ENCODE results near the gene KRTAP3-3. TPM values are rescaled to one million over a fixed set of nuclear protein-coding genes. Genes with fewer than 3 reads are reported as not detected.
"Not testable (repeated sequence)": the region's sequence is repeated elsewhere in the genome, so short reads cannot be mapped to it uniquely, and the experiment has no call there.

KRTAP3-3 gene
- total RNA-seq, result not detected
- long read RNA-seq, result 0 reads

GRCh38 chr17:40993839-40994238, at the start of gene KRTAP3-3:
KRTAP3-3 (minus strand) TSS chr17:40994164; CDS start chr17:40994097, 67 bp downstream.
- DNase-seq (no peak), ATAC-seq (no peak)
- intact Hi-C loops (cut with micrococcal nuclease), result no loop called here

- DNase-seq (no peak), ATAC-seq (no peak)
- intact Hi-C loops (cut with micrococcal nuclease), result no loop called here
These were observed 49.0 kb upstream of the KRTAP3-3 start for GRCh38 chr17:41042953-41043352.

GRCh38 chr17:41040783-41041571, 47.0 kb upstream of the KRTAP3-3 start, which contains the start of gene KRTAP1-1:
KRTAP1-1 (minus strand) TSS chr17:41041450; CDS start chr17:41041397, 53 bp downstream.
- intact Hi-C loops (cut with micrococcal nuclease); ATAC-seq; DNase-seq: not testable (repeated sequence)

- intact Hi-C loops (cut with micrococcal nuclease), result no loop called here
- no peak for ATAC-seq
- no peak for DNase-seq
These were observed 43.9 kb upstream of the KRTAP3-3 start for GRCh38 chr17:41037853-41038350.

DNA sequence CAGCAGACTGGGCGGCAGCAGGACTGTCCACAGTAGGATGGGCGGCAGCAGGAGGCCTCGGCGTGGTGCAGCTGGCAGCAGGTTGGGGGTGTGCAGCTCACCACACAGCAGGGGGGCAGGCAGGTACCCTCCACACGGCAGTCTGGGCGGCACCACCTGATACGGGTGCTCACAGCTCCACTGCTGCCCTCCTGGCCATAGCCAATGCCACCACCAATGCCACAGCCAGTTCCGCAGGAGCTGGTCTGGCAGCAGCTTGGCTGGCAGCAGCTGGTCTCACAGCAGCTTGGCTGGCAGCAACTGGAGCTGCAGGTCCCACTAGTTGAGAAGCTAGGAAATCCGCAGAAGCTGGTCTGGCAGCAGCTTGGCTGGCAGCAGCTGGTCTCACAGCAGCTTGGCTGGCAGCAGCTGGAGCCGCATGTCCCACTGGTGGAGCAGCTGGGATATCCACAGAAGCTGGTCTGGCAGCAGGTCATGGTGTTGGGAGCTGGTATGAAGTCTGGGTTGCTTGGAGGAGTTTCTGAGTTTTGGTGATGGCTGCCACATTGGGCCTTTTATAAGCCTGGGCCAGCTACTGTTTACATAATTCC, 40.5 kb upstream of the KRTAP3-3 start, which contains the start of gene KRTAP1-3:
KRTAP1-3 (minus strand) TSS at position 529 of the 590 bp plus-strand sequence; CDS start at position 476, 53 bp downstream.
- ATAC-seq; intact Hi-C loops (cut with micrococcal nuclease); DNase-seq: not testable (repeated sequence)

- DNase-seq (no peak), ATAC-seq (no peak)
- intact Hi-C loops (cut with micrococcal nuclease), result loop anchor here (2.0 kb wide), 1 partner anchor 63 kb away; the partner anchor contains the start of gene KRT39
These were observed 35.8 kb upstream of the KRTAP3-3 start, which contains the start of gene KRTAP1-4 for GRCh38 chr17:41029633-41030245. KRTAP1-4 (minus strand) TSS chr17:41030195; CDS start chr17:41030078, 117 bp downstream.

- no peak for DNase-seq
- ATAC-seq, result no peak
- intact Hi-C loops (cut with micrococcal nuclease), result no loop called here
These were observed 32.9 kb upstream of the KRTAP3-3 start, which contains the start of gene KRTAP1-5 for GRCh38 chr17:41026715-41027471. KRTAP1-5 (minus strand) TSS chr17:41027208; CDS start chr17:41027155, 53 bp downstream.

- no peak for DNase-seq
- no peak for ATAC-seq
- intact Hi-C loops (cut with micrococcal nuclease), result no loop called here
These were observed 30.7 kb upstream of the KRTAP3-3 start for GRCh38 chr17:41024697-41025096.

DNA sequence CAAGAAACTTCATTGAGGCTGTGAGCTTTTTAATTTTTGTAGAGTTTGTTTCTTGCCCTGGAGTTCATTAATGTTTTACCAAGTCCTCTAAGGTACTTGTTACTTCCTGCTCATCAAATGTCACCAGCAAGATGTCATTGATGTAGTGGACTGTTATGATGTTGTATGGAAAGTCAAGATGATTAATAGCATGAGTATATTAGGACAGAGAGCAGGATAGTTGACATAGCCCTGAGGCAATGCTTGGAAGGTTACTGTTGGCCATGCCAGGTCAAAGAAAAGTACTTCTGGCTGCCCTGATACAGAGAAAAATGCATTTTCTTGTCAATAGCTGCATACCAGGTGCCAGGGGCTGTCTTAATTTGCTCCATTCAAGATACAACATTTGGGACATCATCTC, 26.4 kb upstream of the KRTAP3-3 start:
- no peak for ATAC-seq
- intact Hi-C loops (cut with micrococcal nuclease), result no loop called here
- no peak for DNase-seq

- intact Hi-C loops (cut with micrococcal nuclease), result no loop called here
- ATAC-seq (no peak), DNase-seq (no peak)
These were observed 25.5 kb upstream of the KRTAP3-3 start for GRCh38 chr17:41019415-41019814.

DNA sequence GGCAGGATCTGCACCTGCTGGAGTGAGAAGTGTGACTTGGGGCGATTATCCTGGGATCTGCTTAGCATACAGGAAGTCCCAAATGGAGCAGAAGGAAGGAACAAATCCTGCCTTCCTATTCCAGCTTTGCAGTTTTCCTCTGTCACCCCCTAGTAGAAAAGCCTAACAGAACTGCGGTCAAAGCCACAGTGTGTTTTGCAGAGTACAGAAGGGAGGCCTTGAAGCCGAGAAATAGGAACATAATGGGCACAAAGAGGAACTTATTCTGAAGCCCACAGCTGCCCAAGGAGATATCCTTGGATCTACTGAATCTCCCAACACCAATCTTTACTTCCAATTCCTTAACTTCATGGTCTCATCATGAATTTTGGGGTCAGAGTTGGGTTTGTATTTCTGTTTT, 24.6 kb upstream of the KRTAP3-3 start:
- ATAC-seq (no peak), DNase-seq (no peak)
- intact Hi-C loops (cut with micrococcal nuclease), result no loop called here

- intact Hi-C loops (cut with micrococcal nuclease), result no loop called here
- ATAC-seq (no peak), DNase-seq (no peak)
These were observed 22.7 kb upstream of the KRTAP3-3 start for GRCh38 chr17:41016578-41017215.

DNA sequence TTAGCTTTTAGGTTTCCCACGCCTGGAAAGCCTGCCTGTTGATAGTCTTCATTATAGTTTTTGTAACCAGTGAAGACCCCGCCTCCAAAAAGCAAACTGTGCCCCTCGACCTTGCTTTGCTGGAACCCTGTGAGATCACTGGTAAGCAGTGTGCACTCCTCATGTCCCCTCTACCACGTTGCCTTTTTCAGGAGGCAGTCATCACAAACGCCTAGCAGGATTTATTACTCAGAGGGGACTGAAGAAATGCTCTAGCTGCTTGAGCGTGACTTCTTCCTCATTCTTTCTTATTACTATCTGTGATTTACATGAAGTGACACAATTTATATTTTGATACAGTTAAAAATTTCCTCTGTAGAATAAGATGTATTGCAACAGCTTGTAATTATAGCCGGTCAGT, 21.5 kb upstream of the KRTAP3-3 start:
- intact Hi-C loops (cut with micrococcal nuclease), result no loop called here
- DNase-seq (no peak), ATAC-seq (no peak)

DNA sequence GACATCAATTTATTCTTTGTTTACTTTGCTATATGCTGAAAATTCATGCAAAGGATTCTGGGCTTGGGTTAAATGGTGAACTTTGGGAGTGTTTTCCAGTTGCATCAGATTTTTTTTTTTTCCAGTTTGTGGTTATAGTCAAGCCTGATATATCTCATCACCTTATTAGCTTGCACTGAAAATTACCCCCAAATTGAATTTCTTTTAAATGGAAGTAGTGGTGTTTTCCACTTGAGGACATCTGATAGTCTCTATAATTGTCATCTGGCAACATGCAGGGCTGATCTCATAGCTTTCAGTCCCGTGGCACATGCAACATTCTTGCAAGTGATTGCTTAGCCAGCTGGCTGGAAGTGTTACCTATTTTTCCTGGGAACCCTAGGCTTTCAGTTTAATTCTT, 19.6 kb upstream of the KRTAP3-3 start:
- intact Hi-C loops (cut with micrococcal nuclease), result no loop called here
- DNase-seq, result no peak
- ATAC-seq, result peak; percentile 64

GRCh38 chr17:41013181-41013580, 19.2 kb upstream of the KRTAP3-3 start:
- ATAC-seq (no peak), DNase-seq (no peak)
- intact Hi-C loops (cut with micrococcal nuclease), result no loop called here

- DNase-seq (no peak), ATAC-seq (no peak)
- intact Hi-C loops (cut with micrococcal nuclease), result no loop called here
These were observed 18.6 kb upstream of the KRTAP3-3 start for GRCh38 chr17:41012326-41013120.

DNA sequence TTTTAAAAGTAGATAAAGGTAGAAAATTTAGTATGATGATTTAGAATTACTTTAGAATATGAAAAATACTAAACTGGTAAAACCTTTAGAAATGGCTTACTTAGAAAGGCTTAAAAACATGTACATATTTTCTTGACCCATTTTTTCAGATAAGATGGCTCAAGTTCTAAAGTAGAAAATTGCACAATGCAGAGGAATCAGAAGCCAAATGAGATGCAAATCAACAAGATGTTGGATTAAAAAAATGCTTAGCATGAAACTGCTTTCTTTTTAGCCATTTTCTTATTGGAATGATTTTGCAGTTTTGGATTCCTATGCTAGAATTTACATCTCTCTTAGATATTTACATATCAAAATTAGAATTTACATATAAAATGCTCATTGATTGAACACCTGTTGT, 16.5 kb upstream of the KRTAP3-3 start:
- DNase-seq (no peak), ATAC-seq (no peak)
- intact Hi-C loops (cut with micrococcal nuclease), result no loop called here

DNA sequence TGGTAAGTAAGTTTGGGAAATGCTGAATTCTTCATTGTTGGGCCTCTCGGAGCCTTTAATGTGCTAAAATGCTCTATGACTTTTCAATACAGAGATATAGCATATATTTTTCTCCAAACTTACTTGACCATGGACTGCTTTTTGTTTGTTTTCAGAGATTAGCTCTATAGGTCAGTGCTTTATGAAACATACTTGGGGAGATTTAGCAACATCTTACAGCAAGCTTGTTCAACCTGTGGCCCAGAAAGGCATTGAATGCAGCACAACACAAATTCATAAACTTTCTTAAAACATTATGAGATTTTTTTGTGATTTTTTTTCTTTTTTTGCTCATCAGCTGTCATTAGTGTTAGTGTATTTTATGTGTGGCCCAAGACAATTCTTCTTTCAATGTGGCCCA, 16.0 kb upstream of the KRTAP3-3 start:
- ATAC-seq (no peak), DNase-seq (no peak)
- intact Hi-C loops (cut with micrococcal nuclease), result loop anchor here (5.0 kb wide), 1 partner anchor 42 kb away; no protein-coding TSS in a partner anchor
